RPMI7951 (cell line): Measurements from ENCODE around the gene MAP3K20. TPM values are rescaled to one million over a fixed set of nuclear protein-coding genes. Genes with fewer than 3 reads are reported as not detected.
A peak's percentile ranks its signal among the peaks of the same experiment; 100 is the strongest.
"Not testable (repeated sequence)": the region's sequence is repeated elsewhere in the genome, so short reads cannot be mapped to it uniquely, and the experiment has no call there.

Experiments
- DNase-seq: peaks from one replicate; pipeline ENCODE4 v3.0.0-alpha.2; 2012; ENCODE audit warnings: low read depth
- total RNA-seq: library from RNA; depleted of rRNA; stranded (reverse); fragments of >200 nt; shearing (Covaris generic); gene quantifications from 2 replicates; pipeline ENCODE4 v1.2.3, GENCODE V29; 2014; rRNA removed

Gene MAP3K20
- 37.8 and 46.0 TPM in 2 replicates for total RNA-seq

GRCh38 chr2:173075781-173076580 lies at the start of gene MAP3K20:
Gene MAP3K20 (plus strand): TSS chr2:173075846. CDS start chr2:173091032, 15,186 bp downstream.
- DNase-seq: peak; percentile 78

GRCh38 chr2:173026479-173026878 lies 49.2 kb upstream of the MAP3K20 start:
- DNase-seq: no peak

GRCh38 chr2:173027181-173028128 lies 48.2 kb upstream of the MAP3K20 start:
- peak; percentile 78 for DNase-seq

- no peak for DNase-seq
These were observed 47.5 kb upstream of the MAP3K20 start for GRCh38 chr2:173028141-173028540.

GRCh38 chr2:173028671-173029070 lies 47.0 kb upstream of the MAP3K20 start:
- no peak for DNase-seq

GRCh38 chr2:173030561-173031490 lies 44.8 kb upstream of the MAP3K20 start:
- no peak for DNase-seq

- no peak for DNase-seq
These were observed 43.6 kb upstream of the MAP3K20 start for GRCh38 chr2:173032032-173032431.

- peak; percentile 70 for DNase-seq
These were observed 42.6 kb upstream of the MAP3K20 start for GRCh38 chr2:173033084-173033483.

GRCh38 chr2:173034143-173034542 lies 41.5 kb upstream of the MAP3K20 start:
- no peak for DNase-seq

GRCh38 chr2:173037245-173038120 lies 38.2 kb upstream of the MAP3K20 start:
- DNase-seq: no peak

GRCh38 chr2:173038257-173038656 lies 37.4 kb upstream of the MAP3K20 start:
- not testable (repeated sequence) for DNase-seq

GRCh38 chr2:173040729-173041128 lies 34.9 kb upstream of the MAP3K20 start:
- DNase-seq: no peak

- no peak for DNase-seq
These were observed 32.2 kb upstream of the MAP3K20 start for GRCh38 chr2:173043476-173043875.

- no peak for DNase-seq
These were observed 31.6 kb upstream of the MAP3K20 start for GRCh38 chr2:173043897-173044519.

GRCh38 chr2:173044686-173045085 lies 31.0 kb upstream of the MAP3K20 start:
- DNase-seq: peak; percentile 21

- DNase-seq: no peak
These were observed 30.5 kb upstream of the MAP3K20 start for GRCh38 chr2:173045181-173045580.

GRCh38 chr2:173048522-173048896 lies 27.1 kb upstream of the MAP3K20 start:
- DNase-seq: no peak

- peak; percentile 97 for DNase-seq
These were observed 26.6 kb upstream of the MAP3K20 start for GRCh38 chr2:173048897-173049661.

GRCh38 chr2:173049831-173050230 lies 25.8 kb upstream of the MAP3K20 start:
- no peak for DNase-seq
